Fibroblast of mammary gland (primary cell): ENCODE results near the gene GLT8D2.
A peak's percentile ranks its signal among the peaks of the same experiment; 100 is the strongest.

ENCODE experiments used
- DNase-seq: peaks from one replicate; pipeline ENCODE4 v3.0.0-alpha.2; 2010; ENCODE audit warnings: low read depth
- H3K4me3 ChIP-seq: 2 replicates; pipeline ENCODE4 v1.5.1; 2011; ENCODE audit warnings: low read depth, mild to moderate bottlenecking, low read length, moderate library complexity; ENCODE audit not compliant: control insufficient read depth
- CTCF ChIP-seq: conservative IDR thresholded peaks from 2 replicates; pipeline ENCODE4 v1.5.1; 2011; ENCODE audit warnings: low read depth, low read length, inconsistent platforms; ENCODE audit not compliant: control insufficient read depth, insufficient read depth

Gene GLT8D2

GRCh38 chr12:104056419-104056972 lies 6.5 kb upstream of the GLT8D2 start:
- no peak for DNase-seq
- H3K4me3 ChIP-seq = no peak overlapping the region
- no peak for TF ChIP-seq CTCF

GRCh38 chr12:104055686-104056388 lies 5.8 kb upstream of the GLT8D2 start:
- H3K4me3 ChIP-seq = no peak overlapping the region
- DNase-seq = peak; percentile 42
- TF ChIP-seq CTCF = no peak

- no peak for DNase-seq
- no peak overlapping the region for H3K4me3 ChIP-seq
- no peak for TF ChIP-seq CTCF
Measured at GRCh38 chr12:104054681-104055346, 4.8 kb upstream of the GLT8D2 start.

GRCh38 chr12:104050436-104050835 lies 449 bp upstream of the GLT8D2 start:
- DNase-seq = peak; percentile 36
- TF ChIP-seq CTCF = no peak

GRCh38 chr12:104049278-104049902 lies 597 bp downstream of the GLT8D2 start:
- peak overlapping the region; percentile 66 for H3K4me3 ChIP-seq
- TF ChIP-seq CTCF = no peak
- DNase-seq = peak; percentile 58

More at GRCh38 chr12:104050436-104050835, 449 bp upstream of the GLT8D2 start:
- peak overlapping the region; percentile 66 for H3K4me3 ChIP-seq

- no peak for DNase-seq
- H3K4me3 ChIP-seq = peak overlapping the region; percentile 66
- TF ChIP-seq CTCF = no peak
Measured at GRCh38 chr12:104048811-104049210, 1.2 kb downstream of the GLT8D2 start.
